ENCODE results near the gene SORT1. TPM values are rescaled to one million over a fixed set of nuclear protein-coding genes. Genes with fewer than 3 reads are reported as not detected.

Gene SORT1
- polyA plus RNA-seq, 1 of the 3 experiments (the other 2 are of a cell fraction): 8.5 TPM

- Histone ChIP-seq H3K79me2 (ENCODE audit: insufficient read depth) (no peaks in the 10 kb centered on the region), H3K36me3 (replicated peaks in 1 of 2; ENCODE audit: control insufficient read depth in 1 of 2, insufficient read depth in 2 of 2, low read length in 1 of 2) (no peaks in the 10 kb centered on the region), H3K27ac (ENCODE audit: low read depth in 2 of 2, low read length in 1 of 2) (no peak overlapping the region), H3K4me3 (ENCODE audit: low read depth in 2 of 2, low read length in 1 of 2) (no peak overlapping the region), H3K9me2 (no peaks in the 10 kb centered on the region), H3K9ac (no peak overlapping the region), H3K4me1 (ENCODE audit: control insufficient read depth in 1 of 2, insufficient read depth in 2 of 2, low read depth in 1 of 2, low read length in 1 of 2) (peaks cover 0 to 3% of the 10 kb centered on the region in 2 experiments; a peak in 1 of 4 replicates), H3K27me3 (ENCODE audit: insufficient read depth) (no peaks in the 10 kb centered on the region), H2AFZ (ENCODE audit: low read depth) (no peak overlapping the region), H4K20me1 (ENCODE audit: insufficient read depth) (no peaks in the 10 kb centered on the region), H3K9me3 (no peaks in the 10 kb centered on the region), H3F3A (replicated peaks; ENCODE audit: insufficient read depth) (no peaks in the 10 kb centered on the region), H3K4me2 (no peak overlapping the region)
- DNase-seq: no peak
- CTCF ChIA-PET: interaction anchor here (0.8 kb wide), 1 partner anchor 104 kb away, joined by 3 read pairs; the partner anchor contains the start of gene SORT1
- POLR2A ChIA-PET: no interaction called here
- TF ChIP-seq POLR2AphosphoS5 (IDR thresholded peaks at IDR 0.05; ENCODE audit: low read depth, low read length): no peak
- no peak for TF ChIP-seq USF1 (IDR thresholded peaks at IDR 0.05; ENCODE audit: borderline replicate concordance, low read depth)
- TF ChIP-seq FOXJ3 (CRISPR knock-in tag; IDR thresholded peaks at IDR 0.05): no peak
- no peak for TF ChIP-seq PBX3 (IDR thresholded peaks at IDR 0.05)
- TF ChIP-seq RFX5 (IDR thresholded peaks at IDR 0.05; ENCODE audit: low read length): no peak
- no peak for TF ChIP-seq SMC3 (IDR thresholded peaks at IDR 0.05; ENCODE audit: low read depth, low read length)
- no peak for TF ChIP-seq YY1 (IDR thresholded peaks at IDR 0.05; ENCODE audit: low read depth)
- TF ChIP-seq GABPA (IDR thresholded peaks at IDR 0.05; ENCODE audit: low read depth): no peak
- no peak for TF ChIP-seq MAX (IDR thresholded peaks at IDR 0.05; ENCODE audit: low read depth)
- no peak for TF ChIP-seq NRF1 (IDR thresholded peaks at IDR 0.05; ENCODE audit: low read depth, low read length)
- TF ChIP-seq USF2 (IDR thresholded peaks at IDR 0.05; ENCODE audit: borderline replicate concordance, low read depth, low read length): no peak
- no peak for TF ChIP-seq NFIC (IDR thresholded peaks at IDR 0.05; ENCODE audit: borderline replicate concordance)
- TF ChIP-seq, protein P1, sequence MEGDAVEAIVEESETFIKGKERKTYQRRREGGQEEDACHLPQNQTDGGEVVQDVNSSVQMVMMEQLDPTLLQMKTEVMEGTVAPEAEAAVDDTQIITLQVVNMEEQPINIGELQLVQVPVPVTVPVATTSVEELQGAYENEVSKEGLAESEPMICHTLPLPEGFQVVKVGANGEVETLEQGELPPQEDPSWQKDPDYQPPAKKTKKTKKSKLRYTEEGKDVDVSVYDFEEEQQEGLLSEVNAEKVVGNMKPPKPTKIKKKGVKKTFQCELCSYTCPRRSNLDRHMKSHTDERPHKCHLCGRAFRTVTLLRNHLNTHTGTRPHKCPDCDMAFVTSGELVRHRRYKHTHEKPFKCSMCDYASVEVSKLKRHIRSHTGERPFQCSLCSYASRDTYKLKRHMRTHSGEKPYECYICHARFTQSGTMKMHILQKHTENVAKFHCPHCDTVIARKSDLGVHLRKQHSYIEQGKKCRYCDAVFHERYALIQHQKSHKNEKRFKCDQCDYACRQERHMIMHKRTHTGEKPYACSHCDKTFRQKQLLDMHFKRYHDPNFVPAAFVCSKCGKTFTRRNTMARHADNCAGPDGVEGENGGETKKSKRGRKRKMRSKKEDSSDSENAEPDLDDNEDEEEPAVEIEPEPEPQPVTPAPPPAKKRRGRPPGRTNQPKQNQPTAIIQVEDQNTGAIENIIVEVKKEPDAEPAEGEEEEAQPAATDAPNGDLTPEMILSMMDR (IDR thresholded peaks at IDR 0.05): no peak
- no peak for TF ChIP-seq TCF12 (IDR thresholded peaks at IDR 0.05)
- no peak for TF ChIP-seq TEAD4 (IDR thresholded peaks at IDR 0.05; ENCODE audit: borderline replicate concordance, insufficient read depth)
- no peak for TF ChIP-seq ELF1 (IDR thresholded peaks at IDR 0.05)
- no peak for TF ChIP-seq TAF1 (IDR thresholded peaks at IDR 0.05; ENCODE audit: borderline replicate concordance, low read depth, low read length)
- TF ChIP-seq, protein P2, sequence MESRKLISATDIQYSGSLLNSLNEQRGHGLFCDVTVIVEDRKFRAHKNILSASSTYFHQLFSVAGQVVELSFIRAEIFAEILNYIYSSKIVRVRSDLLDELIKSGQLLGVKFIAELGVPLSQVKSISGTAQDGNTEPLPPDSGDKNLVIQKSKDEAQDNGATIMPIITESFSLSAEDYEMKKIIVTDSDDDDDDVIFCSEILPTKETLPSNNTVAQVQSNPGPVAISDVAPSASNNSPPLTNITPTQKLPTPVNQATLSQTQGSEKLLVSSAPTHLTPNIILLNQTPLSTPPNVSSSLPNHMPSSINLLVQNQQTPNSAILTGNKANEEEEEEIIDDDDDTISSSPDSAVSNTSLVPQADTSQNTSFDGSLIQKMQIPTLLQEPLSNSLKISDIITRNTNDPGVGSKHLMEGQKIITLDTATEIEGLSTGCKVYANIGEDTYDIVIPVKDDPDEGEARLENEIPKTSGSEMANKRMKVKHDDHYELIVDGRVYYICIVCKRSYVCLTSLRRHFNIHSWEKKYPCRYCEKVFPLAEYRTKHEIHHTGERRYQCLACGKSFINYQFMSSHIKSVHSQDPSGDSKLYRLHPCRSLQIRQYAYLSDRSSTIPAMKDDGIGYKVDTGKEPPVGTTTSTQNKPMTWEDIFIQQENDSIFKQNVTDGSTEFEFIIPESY (IDR thresholded peaks at IDR 0.05; ENCODE audit: borderline replicate concordance, low read depth): no peak
- TF ChIP-seq MXI1 (IDR thresholded peaks at IDR 0.05; ENCODE audit: low read depth, low read length): no peak
- WGBS (ENCODE audit: low lambda C conversion rate): 69% methylated on average over 2 of the region's 2 CpGs
Observed at GRCh38 chr1:109293026-109293425, 104.7 kb downstream of the SORT1 start.
